ENCODE data around the gene SLC44A5.

- no peak for TF ChIP-seq CTCF (IDR thresholded peaks at IDR 0.05)
- no peak for TF ChIP-seq POLR2AphosphoS5 (IDR thresholded peaks at IDR 0.05)
- TF ChIP-seq EP300 (IDR thresholded peaks at IDR 0.05), result no peak
- TF ChIP-seq POLR2A (IDR thresholded peaks at IDR 0.05), result no peak
These were observed 16.6 kb downstream of the SLC44A5 start for GRCh38 chr1:75594327-75594726.
